GM12801 (cell line): ENCODE results near the gene FOS.

Experiments used
- CTCF ChIP-seq: IDR thresholded peaks from one replicate; pipeline ENCODE4 v1.5.1; 2011; ENCODE audit warnings: control low read depth; ENCODE audit not compliant: insufficient read length; ENCODE audit errors: extremely low read depth

Gene FOS

GRCh38 chr14:75254901-75255584 is 23.6 kb upstream of the FOS start:
- TF ChIP-seq CTCF: no peak

DNA sequence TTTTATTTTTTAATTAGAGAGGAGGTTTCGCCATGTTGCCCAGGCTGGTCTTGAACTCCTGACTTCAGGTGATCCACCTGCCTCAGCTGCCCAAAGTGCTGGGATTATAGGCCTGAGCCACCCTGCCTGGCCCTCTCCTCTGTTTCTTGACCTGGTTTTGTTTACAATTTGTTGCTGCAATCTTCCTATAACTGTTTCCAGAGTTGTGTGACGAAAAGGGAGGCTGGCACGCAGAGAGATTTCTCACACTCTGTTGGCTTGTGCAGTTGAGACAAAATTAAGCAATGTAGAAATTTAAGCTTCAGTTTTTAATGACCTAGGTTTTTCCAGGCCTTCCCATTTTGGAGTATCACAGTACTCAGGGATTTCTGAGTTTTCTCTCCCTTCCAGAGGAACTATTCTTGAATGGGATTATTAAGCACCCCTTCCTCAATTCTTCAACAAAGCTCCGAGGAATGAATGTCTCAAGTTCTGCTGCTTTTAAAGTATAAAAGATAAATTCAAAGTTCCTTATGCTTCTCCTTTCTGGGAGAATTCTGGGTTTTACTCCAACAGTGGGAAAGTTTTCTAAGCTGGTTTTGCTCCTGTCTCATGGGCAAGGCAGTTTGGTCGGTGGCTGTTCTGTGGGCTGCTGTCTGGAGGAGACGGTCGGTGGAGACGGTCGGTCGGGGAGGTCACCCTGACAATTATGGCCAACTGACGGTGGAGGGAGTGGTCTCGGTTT is 20.4 kb upstream of the FOS start:
- TF ChIP-seq CTCF: no peak

DNA sequence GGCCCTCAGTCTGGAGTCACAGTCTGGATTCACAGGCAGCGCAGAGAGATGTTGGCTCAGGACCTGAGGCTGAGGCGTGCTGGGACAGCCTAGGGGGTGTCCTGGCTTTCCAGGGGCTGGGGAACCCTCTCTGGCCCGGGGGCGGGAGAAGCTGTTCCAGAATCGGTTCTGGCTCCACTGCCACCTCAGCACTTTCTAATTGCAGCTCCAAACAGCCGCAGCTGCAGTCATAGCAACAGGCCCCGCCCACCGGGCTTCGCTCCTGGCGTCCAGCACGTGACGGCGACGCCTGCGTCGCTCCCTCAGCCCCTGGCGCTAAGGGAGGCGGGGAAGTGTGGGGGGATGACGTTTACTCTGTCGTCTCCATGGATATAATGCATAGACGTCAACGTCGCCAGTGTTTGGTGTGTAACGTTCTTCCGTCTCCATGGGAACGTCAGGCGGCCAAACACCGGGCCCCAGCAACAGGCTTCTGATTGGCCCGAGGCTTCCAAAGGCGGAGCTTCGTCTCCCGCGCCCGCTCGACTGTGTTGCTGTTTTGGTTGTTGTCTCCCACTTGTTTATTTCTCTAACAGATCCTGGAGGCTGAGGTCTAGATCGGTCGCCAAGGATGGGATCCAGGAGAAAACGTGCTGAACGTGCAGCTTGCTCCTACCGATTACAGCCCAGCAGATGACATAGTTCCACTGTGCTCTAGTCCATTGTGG is 19.7 kb upstream of the FOS start:
- no peak for TF ChIP-seq CTCF

GRCh38 chr14:75259510-75259855 is 19.1 kb upstream of the FOS start:
- TF ChIP-seq CTCF: no peak

DNA sequence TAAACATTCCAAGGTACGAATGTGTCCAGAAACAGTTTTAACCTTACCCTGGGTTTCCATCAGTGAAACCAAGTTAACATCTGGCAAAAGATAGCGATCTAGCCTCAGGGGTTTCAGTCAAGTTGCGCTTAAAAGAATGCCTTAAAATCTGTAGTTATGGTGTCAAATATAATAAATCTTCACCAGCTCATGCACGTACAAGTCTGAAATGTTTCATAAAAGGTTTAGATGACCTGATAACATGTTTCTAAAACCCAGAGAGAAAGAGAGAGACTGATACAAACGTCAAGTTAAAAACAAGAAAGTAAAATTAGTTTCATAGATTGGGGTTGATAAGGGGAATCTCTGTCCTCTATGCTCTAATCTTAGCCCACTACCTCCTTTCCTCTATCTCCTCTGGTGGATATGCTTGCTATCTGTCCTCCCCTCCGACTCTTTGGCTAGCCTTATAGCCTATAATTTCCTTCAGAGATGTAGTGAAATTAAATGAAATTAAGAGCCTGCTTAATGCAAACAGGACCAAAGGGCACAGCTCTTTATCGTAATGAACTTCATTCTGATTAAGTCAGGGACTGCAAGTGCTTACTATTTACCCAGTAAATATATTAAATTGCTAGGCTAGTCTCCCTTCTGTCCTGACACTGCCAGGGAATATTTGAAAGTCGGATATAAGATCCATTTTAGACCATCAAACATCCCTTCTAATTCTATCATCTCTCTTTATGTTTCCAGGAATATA is 18.4 kb upstream of the FOS start:
- TF ChIP-seq CTCF: no peak

DNA sequence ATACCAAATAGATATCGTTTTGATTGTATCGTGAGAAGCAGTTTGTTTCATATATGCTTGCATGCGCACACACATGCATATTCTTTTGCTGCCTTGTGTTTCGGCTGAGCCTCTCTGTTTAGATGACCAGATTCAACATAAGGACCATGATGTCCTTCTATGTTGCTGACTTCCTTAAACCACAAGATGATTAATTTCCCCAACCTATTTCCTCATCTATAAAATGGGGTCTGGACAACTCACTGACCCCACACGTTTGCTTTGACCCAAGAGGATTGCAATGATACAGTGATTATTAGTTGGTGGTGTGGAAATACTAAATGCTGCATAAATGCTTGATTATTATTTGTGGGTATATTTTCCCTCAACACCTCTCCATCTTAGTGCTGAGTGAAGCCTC is 16.8 kb upstream of the FOS start:
- no peak for TF ChIP-seq CTCF

GRCh38 chr14:75262641-75263040 is 16.0 kb upstream of the FOS start:
- TF ChIP-seq CTCF: no peak
